Stomach (tissue), 9 donors: ENCODE measurements around the gene IGSF21. TPM values are rescaled to one million over a fixed set of nuclear protein-coding genes. Genes with fewer than 3 reads are reported as not detected.

Experiments
- DNase-seq, 2 donors: peaks; one replicate each; pipeline versions ENCODE4 v3.0.0 to v3.0.0-alpha.2; 2013 to 2019
- H3K27ac ChIP-seq, 5 donors: fragments of 200-600 bp in 4 of 5; sonication (generic) in 4 of 5; one replicate each; pipeline ENCODE4 v1.5.1; 2013 to 2019; ENCODE audit warnings: mild to moderate bottlenecking in 1 of 5, moderate library complexity in 1 of 5
- H3K27me3 ChIP-seq, 3 donors: fragments of 200-600 bp; sonication (generic); one replicate each; pipeline ENCODE4 v1.5.1; 2017 to 2019; ENCODE audit warnings: mixed run types in 1 of 3
- H3K36me3 ChIP-seq, 4 donors: fragments of 200-600 bp; sonication (generic); 1 replicate in 3 of 4; 2 replicates in 1 of 4; pipeline ENCODE4 v1.5.1; 2016 to 2019
- H3K4me1 ChIP-seq, 4 donors: fragments of 200-600 bp; sonication (generic); one replicate each; pipeline ENCODE4 v1.5.1; 2016 to 2019
- H3K4me3 ChIP-seq, 4 donors: fragments of 200-600 bp; sonication (generic) in 3 of 4; one replicate each; pipeline ENCODE4 v1.5.1; 2016 to 2019; ENCODE audit warnings: mild to moderate bottlenecking in 1 of 4
- H3K9me3 ChIP-seq, 4 donors: fragments of 200-600 bp; sonication (generic); one replicate each; pipeline ENCODE4 v1.5.1; 2016 to 2019
- CTCF ChIP-seq, 7 experiments: fragments of 450-650 bp in 4 of 7; fragments of 200-600 bp in 3 of 7; sonication (generic) in 3 of 7; IDR thresholded peaks; one replicate each; pipeline ENCODE4 v1.5.1; 2016 to 2019; ENCODE audit warnings: antibody characterized with exemption in 7 of 7, control low read depth in 2 of 7, mild to moderate bottlenecking in 1 of 7
- EP300 ChIP-seq: sonication (generic); formaldehyde crosslinking; IDR thresholded peaks from one replicate; pipeline ENCODE4 v1.6.1; 2017; ENCODE audit warnings: antibody characterized with exemption
- POLR2A ChIP-seq, 4 donors: fragments of 450-650 bp; IDR thresholded peaks; one replicate each; pipeline ENCODE4 v1.6.1; 2016; ENCODE audit warnings: antibody characterized with exemption in 4 of 4, control low read depth in 2 of 4, mild to moderate bottlenecking in 1 of 4, moderate library complexity in 1 of 4
- POLR2AphosphoS5 ChIP-seq, 3 donors: sonication (generic); formaldehyde crosslinking; IDR thresholded peaks; one replicate each; pipeline ENCODE4 v1.6.1; 2016; ENCODE audit warnings: antibody characterized with exemption in 3 of 3
- WGBS, 5 donors: extraction: QIAGEN DNeasy Blood & Tissue Kit in 3 of 5; methylation state at CpG; one replicate each; pipeline versions ENCODE4 v1.1.5 to v1.1.7; 2013 to 2018; 5-methylcytosine and 5-hydroxymethylcytosine counted together
- intact Hi-C: fragments of 100-400 bp; cut with DNase I; formaldehyde crosslinking; loops from one replicate; pipeline ENCODE4 v1.15.1; 2023; ENCODE audit warnings: low total_unique reads
- polyA plus RNA-seq, 3 donors: library from polyadenylated mRNA; stranded (reverse); fragments of 200-250 nt; gene quantifications; one replicate each; pipeline ENCODE4 v1.2.3, GENCODE V29; 2013
- total RNA-seq, 5 donors: library from RNA; depleted of rRNA; stranded (reverse); fragments of >200 nt; gene quantifications; one replicate each; pipeline versions ENCODE4 v1.1.0 to v1.2.3, GENCODE V29; 2014 to 2016
- donor health status: healthy with polysubstance abuse.
- donor health status: Bipolar disorder and iron deficiency.
- donor health status: healthy.

IGSF21 gene
- total and polyA plus RNA-seq, 8 donors = 0.25 to 2.0 (median 1.1) TPM; not detected in 3

- Histone ChIP-seq H3K27me3 (peaks cover 0 to 55% (median 0%) of the 10 kb centered on the region in 3 donors), H3K27ac (no peak overlapping the region), H3K4me3 (no peak overlapping the region), H3K36me3 (no peaks in the 10 kb centered on the region), H3K9me3 (no peaks in the 10 kb centered on the region), H3K4me1 (no peaks in the 10 kb centered on the region)
- WGBS, 5 donors = 47 to 57% (median 48%) methylated on average over 5 of the region's 5 CpGs
- TF ChIP-seq POLR2AphosphoS5 (IDR thresholded peaks at IDR 0.05) = no peak
- no peak for TF ChIP-seq POLR2A (IDR thresholded peaks at IDR 0.05)
- no peak for TF ChIP-seq CTCF (IDR thresholded peaks at IDR 0.05)
- no peak for TF ChIP-seq EP300
- intact Hi-C loops = no loop called here
- no peak for DNase-seq
These were observed 130.6 kb downstream of the IGSF21 start for GRCh38 chr1:18238190-18238589.

DNA sequence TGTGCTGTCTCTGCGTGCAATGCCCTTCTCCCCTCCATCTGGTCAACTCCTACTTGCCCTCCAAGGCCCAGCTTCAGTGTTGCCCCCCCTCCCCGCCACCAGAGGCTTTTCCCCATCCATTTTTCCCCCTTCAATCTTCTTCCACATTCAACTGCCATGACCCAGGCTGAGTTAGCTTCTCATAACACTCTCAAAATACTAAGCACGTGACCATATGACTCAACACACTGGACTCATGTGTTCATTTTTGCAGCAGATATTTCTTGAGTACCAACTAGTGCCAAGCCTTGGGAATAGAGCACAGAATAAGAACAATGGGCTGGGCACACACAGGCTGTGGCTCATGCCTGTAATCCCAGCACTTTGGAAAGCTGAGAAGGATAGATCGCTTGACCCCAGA is 132.1 kb downstream of the IGSF21 start:
- intact Hi-C loops = no loop called here
- TF ChIP-seq POLR2A (IDR thresholded peaks at IDR 0.05) = no peak
- TF ChIP-seq CTCF (IDR thresholded peaks at IDR 0.05) = no peak
- no peak for TF ChIP-seq POLR2AphosphoS5 (IDR thresholded peaks at IDR 0.05)
- TF ChIP-seq EP300 = no peak
- Histone ChIP-seq H3K4me3 (no peak overlapping the region), H3K27ac (no peak overlapping the region), H3K36me3 (no peaks in the 10 kb centered on the region), H3K4me1 (no peaks in the 10 kb centered on the region), H3K9me3 (no peaks in the 10 kb centered on the region), H3K27me3 (peaks cover 0 to 63% (median 0%) of the 10 kb centered on the region in 3 donors)
- 62 to 71% (median 66%) methylated on average over 4 of the region's 4 CpGs for WGBS, 5 donors
- DNase-seq = no peak

GRCh38 chr1:18240906-18241305 is 133.3 kb downstream of the IGSF21 start:
- H3K9me3 ChIP-seq = no peaks in the 10 kb centered on the region
- H3K4me3 ChIP-seq = no peak overlapping the region
- no peak for DNase-seq
- H3K36me3 ChIP-seq = no peaks in the 10 kb centered on the region
- TF ChIP-seq CTCF (IDR thresholded peaks at IDR 0.05) (no peak), EP300 (no peak), POLR2AphosphoS5 (IDR thresholded peaks at IDR 0.05) (no peak), POLR2A (IDR thresholded peaks at IDR 0.05) (no peak)
- peaks cover 0 to 63% (median 0%) of the 10 kb centered on the region in 3 donors for H3K27me3 ChIP-seq
- no peak overlapping the region for H3K27ac ChIP-seq
- 0 to 17% (median 6%) methylated on average over 1 of the region's 1 CpG for WGBS, 5 donors
- intact Hi-C loops = no loop called here
- H3K4me1 ChIP-seq = no peaks in the 10 kb centered on the region

- no peak overlapping the region for H3K4me3 ChIP-seq
- DNase-seq = peak in 1 of 2 donors; percentile 21
- peaks cover 0 to 63% (median 3%) of the 10 kb centered on the region in 3 donors for H3K27me3 ChIP-seq
- TF ChIP-seq POLR2AphosphoS5 (IDR thresholded peaks at IDR 0.05) = no peak
- no peak for TF ChIP-seq EP300
- no peak for TF ChIP-seq CTCF (IDR thresholded peaks at IDR 0.05)
- TF ChIP-seq POLR2A (IDR thresholded peaks at IDR 0.05) = no peak
- no peaks in the 10 kb centered on the region for H3K4me1 ChIP-seq
- no peaks in the 10 kb centered on the region for H3K9me3 ChIP-seq
- no peaks in the 10 kb centered on the region for H3K36me3 ChIP-seq
- WGBS, 5 donors = 48 to 73% (median 63%) methylated on average over 2 to 7 of the region's 7 CpGs
- intact Hi-C loops = no loop called here
- no peak overlapping the region for H3K27ac ChIP-seq
These were observed 134.3 kb downstream of the IGSF21 start for GRCh38 chr1:18241891-18242290.
